Measurements from ENCODE around the gene NELFA.

- TF ChIP-seq, protein P1, sequence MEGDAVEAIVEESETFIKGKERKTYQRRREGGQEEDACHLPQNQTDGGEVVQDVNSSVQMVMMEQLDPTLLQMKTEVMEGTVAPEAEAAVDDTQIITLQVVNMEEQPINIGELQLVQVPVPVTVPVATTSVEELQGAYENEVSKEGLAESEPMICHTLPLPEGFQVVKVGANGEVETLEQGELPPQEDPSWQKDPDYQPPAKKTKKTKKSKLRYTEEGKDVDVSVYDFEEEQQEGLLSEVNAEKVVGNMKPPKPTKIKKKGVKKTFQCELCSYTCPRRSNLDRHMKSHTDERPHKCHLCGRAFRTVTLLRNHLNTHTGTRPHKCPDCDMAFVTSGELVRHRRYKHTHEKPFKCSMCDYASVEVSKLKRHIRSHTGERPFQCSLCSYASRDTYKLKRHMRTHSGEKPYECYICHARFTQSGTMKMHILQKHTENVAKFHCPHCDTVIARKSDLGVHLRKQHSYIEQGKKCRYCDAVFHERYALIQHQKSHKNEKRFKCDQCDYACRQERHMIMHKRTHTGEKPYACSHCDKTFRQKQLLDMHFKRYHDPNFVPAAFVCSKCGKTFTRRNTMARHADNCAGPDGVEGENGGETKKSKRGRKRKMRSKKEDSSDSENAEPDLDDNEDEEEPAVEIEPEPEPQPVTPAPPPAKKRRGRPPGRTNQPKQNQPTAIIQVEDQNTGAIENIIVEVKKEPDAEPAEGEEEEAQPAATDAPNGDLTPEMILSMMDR (IDR thresholded peaks at IDR 0.05), result no peak
- TF ChIP-seq, protein P2, sequence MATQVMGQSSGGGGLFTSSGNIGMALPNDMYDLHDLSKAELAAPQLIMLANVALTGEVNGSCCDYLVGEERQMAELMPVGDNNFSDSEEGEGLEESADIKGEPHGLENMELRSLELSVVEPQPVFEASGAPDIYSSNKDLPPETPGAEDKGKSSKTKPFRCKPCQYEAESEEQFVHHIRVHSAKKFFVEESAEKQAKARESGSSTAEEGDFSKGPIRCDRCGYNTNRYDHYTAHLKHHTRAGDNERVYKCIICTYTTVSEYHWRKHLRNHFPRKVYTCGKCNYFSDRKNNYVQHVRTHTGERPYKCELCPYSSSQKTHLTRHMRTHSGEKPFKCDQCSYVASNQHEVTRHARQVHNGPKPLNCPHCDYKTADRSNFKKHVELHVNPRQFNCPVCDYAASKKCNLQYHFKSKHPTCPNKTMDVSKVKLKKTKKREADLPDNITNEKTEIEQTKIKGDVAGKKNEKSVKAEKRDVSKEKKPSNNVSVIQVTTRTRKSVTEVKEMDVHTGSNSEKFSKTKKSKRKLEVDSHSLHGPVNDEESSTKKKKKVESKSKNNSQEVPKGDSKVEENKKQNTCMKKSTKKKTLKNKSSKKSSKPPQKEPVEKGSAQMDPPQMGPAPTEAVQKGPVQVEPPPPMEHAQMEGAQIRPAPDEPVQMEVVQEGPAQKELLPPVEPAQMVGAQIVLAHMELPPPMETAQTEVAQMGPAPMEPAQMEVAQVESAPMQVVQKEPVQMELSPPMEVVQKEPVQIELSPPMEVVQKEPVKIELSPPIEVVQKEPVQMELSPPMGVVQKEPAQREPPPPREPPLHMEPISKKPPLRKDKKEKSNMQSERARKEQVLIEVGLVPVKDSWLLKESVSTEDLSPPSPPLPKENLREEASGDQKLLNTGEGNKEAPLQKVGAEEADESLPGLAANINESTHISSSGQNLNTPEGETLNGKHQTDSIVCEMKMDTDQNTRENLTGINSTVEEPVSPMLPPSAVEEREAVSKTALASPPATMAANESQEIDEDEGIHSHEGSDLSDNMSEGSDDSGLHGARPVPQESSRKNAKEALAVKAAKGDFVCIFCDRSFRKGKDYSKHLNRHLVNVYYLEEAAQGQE (IDR thresholded peaks at IDR 0.05; ENCODE audit: insufficient read depth in 1 of 2, low read depth in 2 of 2, low read length in 1 of 2), result no peak
- TF ChIP-seq POLR2AphosphoS5 (IDR thresholded peaks at IDR 0.05; ENCODE audit: low read depth, low read length) (no peak), TCF7L2 (IDR thresholded peaks at IDR 0.05; ENCODE audit: low read depth, low read length) (no peak)
These were observed 55.4 kb downstream of the NELFA start for GRCh38 chr4:1953335-1953734.
